GM23248 (cell line): ENCODE measurements around the gene PRKCA.

Experiments
- EZH2 ChIP-seq: fragments of 200-600 bp; sonication (generic); IDR thresholded peaks from 2 replicates; pipeline ENCODE4 v1.6.1; 2018; ENCODE audit warnings: antibody characterized with exemption, mild to moderate bottlenecking; ENCODE audit not compliant: insufficient read depth, poor library complexity, severe bottlenecking
- EZH2phosphoT487 ChIP-seq: fragments of 200-600 bp; sonication (generic); IDR thresholded peaks from 2 replicates; pipeline ENCODE4 v1.6.1; 2018; ENCODE audit warnings: antibody characterized with exemption, moderate library complexity, mild to moderate bottlenecking, low read depth; ENCODE audit not compliant: insufficient read depth

- TF ChIP-seq EZH2, result no peak
- no peak for TF ChIP-seq EZH2phosphoT487
Measured at GRCh38 chr17:66726846-66727245, 424.4 kb downstream of the PRKCA start.
